ENCODE data around the gene WRAP73. TPM values are rescaled to one million over a fixed set of nuclear protein-coding genes. Genes with fewer than 3 reads are reported as not detected.

The WRAP73 gene, protein sequence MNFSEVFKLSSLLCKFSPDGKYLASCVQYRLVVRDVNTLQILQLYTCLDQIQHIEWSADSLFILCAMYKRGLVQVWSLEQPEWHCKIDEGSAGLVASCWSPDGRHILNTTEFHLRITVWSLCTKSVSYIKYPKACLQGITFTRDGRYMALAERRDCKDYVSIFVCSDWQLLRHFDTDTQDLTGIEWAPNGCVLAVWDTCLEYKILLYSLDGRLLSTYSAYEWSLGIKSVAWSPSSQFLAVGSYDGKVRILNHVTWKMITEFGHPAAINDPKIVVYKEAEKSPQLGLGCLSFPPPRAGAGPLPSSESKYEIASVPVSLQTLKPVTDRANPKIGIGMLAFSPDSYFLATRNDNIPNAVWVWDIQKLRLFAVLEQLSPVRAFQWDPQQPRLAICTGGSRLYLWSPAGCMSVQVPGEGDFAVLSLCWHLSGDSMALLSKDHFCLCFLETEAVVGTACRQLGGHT
- 10 to 100 TPM; 26.3 to 28.9 TPM for total RNA-seq

DNA sequence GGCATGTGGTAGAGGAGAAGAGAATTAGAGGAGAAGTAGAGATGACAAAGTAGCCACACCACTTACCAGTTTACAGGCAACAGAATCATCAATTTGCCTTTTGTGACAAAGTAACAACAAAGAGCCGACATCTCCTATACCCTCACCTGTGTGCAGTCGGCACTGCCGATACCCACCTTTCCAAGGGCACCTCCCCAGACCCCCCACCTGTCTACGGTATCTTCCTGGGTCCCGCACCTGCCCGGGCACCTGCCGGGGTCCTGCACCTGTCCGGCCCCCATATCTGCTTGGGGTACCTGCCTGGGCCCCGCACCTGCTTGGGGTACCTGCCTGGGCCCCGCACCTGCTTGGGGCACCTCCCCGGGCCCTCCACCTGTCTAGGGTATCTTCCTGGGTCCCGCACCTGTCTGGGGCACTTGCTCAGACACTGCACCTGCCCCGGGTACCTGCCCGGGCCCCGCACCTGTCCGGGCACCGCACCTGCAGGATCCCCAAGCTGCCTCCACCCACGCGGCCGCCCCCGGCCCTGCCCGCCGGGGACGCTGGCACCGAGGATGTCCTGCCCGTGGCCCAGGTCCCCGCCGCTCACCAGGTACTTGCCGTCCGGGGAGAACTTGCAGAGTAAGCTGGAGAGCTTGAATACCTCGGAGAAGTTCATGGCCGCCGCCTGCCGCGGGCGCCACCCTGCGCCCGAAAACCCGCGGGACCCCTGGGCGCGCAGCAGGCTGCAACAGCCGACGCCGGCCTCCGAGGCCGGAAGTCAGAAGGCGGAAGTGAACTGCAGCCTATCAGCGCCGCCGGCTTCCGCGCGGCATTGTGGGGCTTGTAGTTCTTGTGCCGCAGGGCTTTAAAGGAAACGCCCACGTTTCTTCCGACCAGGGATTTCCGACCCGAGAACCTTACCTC, at the start of gene WRAP73:
TSS of gene WRAP73 (minus strand) at position 762 of the 906 bp plus-strand sequence. CDS start at position 658, 104 bp downstream.
- ChIA-PET CTCF (interaction anchor here (3.9 kb wide), 1 partner anchor 30 kb away, joined by 11 read pairs; no protein-coding TSS in a partner anchor), POLR2A (interaction anchor here (0.5 kb wide), 1 partner anchor 1393 kb away, joined by 3 read pairs; no protein-coding TSS in a partner anchor)
- H3K27me3 Mint-ChIP-seq = peaks cover 17% of the 10 kb centered on the region
- DNase-seq (peak; percentile 96), ATAC-seq (peak; percentile 97)
- no peaks in the 10 kb centered on the region for H3K9me3 Mint-ChIP-seq (ENCODE audit: low read depth)
- H3K4me1 Mint-ChIP-seq = peaks cover 24% of the 10 kb centered on the region
- H3K4me3 Mint-ChIP-seq = peak within 1 kb of the TSS; percentile 71
- no peak within 1 kb of the TSS for H3K27ac Mint-ChIP-seq
- H3K36me3 Mint-ChIP-seq (ENCODE audit: low read depth) = peaks cover 11% of the 10 kb centered on the region
- intact Hi-C loops (cut with DNase I, micrococcal nuclease) = loop anchor here (1.0 to 5.0 kb wide), 7 partner anchors 25 to 251 kb away; partner anchors contain the start of genes C1orf174 (in 1 of the 2), CEP104 (in 1 of the 2), DFFB (in 1 of the 2) and LRRC47 (in 1 of the 2)

DNA sequence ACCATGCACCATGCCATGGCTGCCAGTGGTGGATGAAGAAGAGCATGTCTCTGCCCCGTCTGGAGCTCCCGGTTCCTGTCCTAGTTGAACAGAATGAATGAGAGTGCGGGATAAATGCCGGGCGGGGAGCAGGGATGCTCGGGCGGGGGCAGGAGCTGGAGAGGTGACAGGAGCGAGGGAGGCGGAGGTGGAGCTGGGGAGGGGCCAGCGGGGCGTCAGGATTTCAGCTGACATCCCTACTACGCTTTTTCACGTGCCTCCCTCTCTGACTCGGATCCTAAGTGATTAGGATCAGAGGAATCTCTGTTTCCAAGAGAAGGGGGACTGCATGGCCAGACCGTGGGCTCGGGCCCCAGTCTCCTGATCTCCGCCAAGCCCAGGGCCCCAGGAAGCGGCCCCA, 49.7 kb upstream of the WRAP73 start:
- intact Hi-C loops (cut with DNase I, micrococcal nuclease) = no loop called here
- ChIA-PET POLR2A (interaction anchor here (0.6 kb wide), 1 partner anchor 1733 kb away, joined by 3 read pairs; no protein-coding TSS in a partner anchor), CTCF (no interaction called here)
- Mint-ChIP-seq H3K4me3 (no peak overlapping the region), H3K4me1 (peaks cover 8% of the 10 kb centered on the region), H3K36me3 (ENCODE audit: low read depth) (no peaks in the 10 kb centered on the region), H3K27ac (no peak overlapping the region), H3K27me3 (peaks cover 2% of the 10 kb centered on the region), H3K9me3 (ENCODE audit: low read depth) (no peaks in the 10 kb centered on the region)
- no peak for DNase-seq
- no peak for ATAC-seq

DNA sequence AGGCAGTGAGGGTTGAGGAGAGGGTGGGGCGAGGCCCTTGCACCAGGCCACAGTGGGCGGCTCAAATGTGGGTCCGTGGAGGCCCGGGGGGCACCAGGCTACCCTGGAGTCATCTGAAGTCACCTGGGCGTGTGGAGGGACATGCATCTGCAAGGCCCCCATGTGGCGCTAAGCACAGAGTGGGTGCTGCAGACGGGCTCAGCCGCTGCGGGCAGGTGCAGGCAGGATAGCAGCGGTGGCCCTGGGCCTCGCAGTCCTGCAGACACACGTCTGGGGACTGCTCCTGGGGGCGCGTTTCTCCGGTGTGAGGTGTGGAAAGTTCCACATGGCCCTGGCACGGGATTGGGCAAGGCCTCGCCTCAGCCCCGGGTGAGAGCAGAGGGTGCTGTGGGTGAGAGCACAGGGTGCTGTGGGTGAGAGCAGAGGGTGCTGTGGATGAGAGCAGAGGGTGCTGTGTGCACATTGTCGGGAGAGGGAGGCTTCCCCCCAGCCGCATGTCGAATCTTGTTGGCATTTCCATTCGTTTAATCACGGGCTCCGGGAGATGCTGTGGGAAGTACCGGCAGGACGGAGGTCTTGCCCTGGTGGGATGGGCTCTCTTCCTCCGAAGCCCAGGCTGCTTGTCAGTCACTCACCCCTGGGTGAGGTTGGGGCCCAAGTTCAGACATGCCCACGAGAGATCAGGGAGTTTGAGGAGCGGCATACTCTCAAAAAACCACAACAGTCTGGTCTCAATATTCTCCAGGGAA, 48.9 kb upstream of the WRAP73 start:
- POLR2A ChIA-PET = no interaction called here
- Mint-ChIP-seq H3K9me3 (ENCODE audit: low read depth) (no peaks in the 10 kb centered on the region), H3K36me3 (ENCODE audit: low read depth) (no peaks in the 10 kb centered on the region), H3K4me3 (no peak overlapping the region), H3K4me1 (peaks cover 3% of the 10 kb centered on the region), H3K27ac (no peak overlapping the region), H3K27me3 (peaks cover 2% of the 10 kb centered on the region)
- DNase-seq = no peak
- no peak for ATAC-seq
- intact Hi-C loops (cut with DNase I, micrococcal nuclease) = no loop called here
- CTCF ChIA-PET = no interaction called here

DNA sequence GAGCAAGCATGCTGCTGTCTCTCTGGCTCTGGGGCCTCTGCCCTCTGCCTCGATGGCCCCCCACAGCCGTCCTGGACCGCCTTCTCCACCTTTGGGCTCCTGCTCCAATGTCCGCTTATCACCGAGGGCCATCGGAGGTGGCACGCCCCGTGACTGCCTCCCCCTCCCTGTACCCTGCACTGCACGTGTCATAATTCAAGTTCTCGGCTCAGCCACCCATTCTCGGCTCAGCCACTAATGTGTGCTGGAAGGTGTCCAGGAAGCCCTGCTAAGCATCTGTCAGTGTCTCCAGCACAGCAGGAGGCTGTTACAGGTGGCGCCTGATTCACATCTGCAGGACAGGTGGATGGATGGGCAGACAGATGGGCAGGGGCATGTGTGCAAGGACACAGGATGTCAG, 47.9 kb upstream of the WRAP73 start:
- intact Hi-C loops (cut with DNase I, micrococcal nuclease) = no loop called here
- CTCF ChIA-PET = no interaction called here
- H3K4me3 Mint-ChIP-seq = no peak overlapping the region
- H3K36me3 Mint-ChIP-seq (ENCODE audit: low read depth) = no peaks in the 10 kb centered on the region
- POLR2A ChIA-PET = no interaction called here
- H3K27ac Mint-ChIP-seq = no peak overlapping the region
- peaks cover 3% of the 10 kb centered on the region for H3K4me1 Mint-ChIP-seq
- H3K9me3 Mint-ChIP-seq (ENCODE audit: low read depth) = no peaks in the 10 kb centered on the region
- DNase-seq (no peak), ATAC-seq (no peak)
- peaks cover 2% of the 10 kb centered on the region for H3K27me3 Mint-ChIP-seq

DNA sequence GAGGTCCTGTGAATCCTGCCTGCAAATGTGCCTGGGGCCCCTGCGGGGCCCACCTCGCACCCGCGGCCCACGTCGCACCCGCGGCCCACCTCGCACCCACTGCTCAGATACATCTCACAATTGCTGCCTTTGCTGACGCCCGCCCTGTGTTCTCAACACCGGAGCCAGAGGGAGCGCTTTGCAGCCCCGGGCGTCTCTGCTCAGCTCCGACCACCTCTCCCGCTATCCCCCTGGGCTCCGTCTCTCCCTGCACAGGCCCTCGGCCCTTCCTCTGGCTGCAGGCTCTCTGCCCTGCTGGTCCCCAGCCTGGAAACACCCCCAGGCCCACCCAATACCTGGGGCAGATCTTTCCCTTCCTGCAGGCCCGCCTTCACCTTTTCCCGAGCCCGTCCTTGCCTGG, 47.2 kb upstream of the WRAP73 start:
- ATAC-seq = no peak
- DNase-seq = no peak
- H3K27ac Mint-ChIP-seq = no peak overlapping the region
- ChIA-PET POLR2A (no interaction called here), CTCF (no interaction called here)
- H3K9me3 Mint-ChIP-seq (ENCODE audit: low read depth) = no peaks in the 10 kb centered on the region
- intact Hi-C loops (cut with DNase I, micrococcal nuclease) = no loop called here
- no peak overlapping the region for H3K4me3 Mint-ChIP-seq
- peaks cover 2% of the 10 kb centered on the region for H3K27me3 Mint-ChIP-seq
- no peaks in the 10 kb centered on the region for H3K36me3 Mint-ChIP-seq (ENCODE audit: low read depth)
- peaks cover 3% of the 10 kb centered on the region for H3K4me1 Mint-ChIP-seq

DNA sequence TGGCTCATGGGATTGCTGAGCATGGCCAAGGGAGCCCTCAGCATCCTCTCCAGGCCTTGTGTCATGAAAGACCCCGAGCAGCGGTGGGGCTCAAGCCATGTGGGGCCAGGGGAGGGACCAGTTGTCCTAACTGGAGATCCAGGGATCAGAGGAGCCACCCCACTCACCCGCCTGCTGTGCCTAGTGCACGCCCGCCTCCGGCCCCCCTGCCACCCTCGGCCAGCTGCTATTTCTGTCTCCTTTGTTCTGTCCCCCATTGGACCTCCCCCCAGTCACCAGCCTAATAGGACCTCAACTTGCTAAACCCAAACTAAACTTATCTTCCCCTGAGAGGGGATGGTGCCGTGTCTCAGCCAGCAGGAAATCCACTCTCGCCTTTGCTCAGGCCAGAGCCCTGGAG, 46.8 kb upstream of the WRAP73 start:
- Mint-ChIP-seq H3K9me3 (ENCODE audit: low read depth) (no peaks in the 10 kb centered on the region), H3K27me3 (peaks cover 2% of the 10 kb centered on the region), H3K27ac (no peak overlapping the region), H3K4me1 (peaks cover 3% of the 10 kb centered on the region), H3K36me3 (ENCODE audit: low read depth) (no peaks in the 10 kb centered on the region), H3K4me3 (no peak overlapping the region)
- ChIA-PET CTCF (no interaction called here), POLR2A (no interaction called here)
- ATAC-seq (no peak), DNase-seq (no peak)
- intact Hi-C loops (cut with DNase I, micrococcal nuclease) = no loop called here

DNA sequence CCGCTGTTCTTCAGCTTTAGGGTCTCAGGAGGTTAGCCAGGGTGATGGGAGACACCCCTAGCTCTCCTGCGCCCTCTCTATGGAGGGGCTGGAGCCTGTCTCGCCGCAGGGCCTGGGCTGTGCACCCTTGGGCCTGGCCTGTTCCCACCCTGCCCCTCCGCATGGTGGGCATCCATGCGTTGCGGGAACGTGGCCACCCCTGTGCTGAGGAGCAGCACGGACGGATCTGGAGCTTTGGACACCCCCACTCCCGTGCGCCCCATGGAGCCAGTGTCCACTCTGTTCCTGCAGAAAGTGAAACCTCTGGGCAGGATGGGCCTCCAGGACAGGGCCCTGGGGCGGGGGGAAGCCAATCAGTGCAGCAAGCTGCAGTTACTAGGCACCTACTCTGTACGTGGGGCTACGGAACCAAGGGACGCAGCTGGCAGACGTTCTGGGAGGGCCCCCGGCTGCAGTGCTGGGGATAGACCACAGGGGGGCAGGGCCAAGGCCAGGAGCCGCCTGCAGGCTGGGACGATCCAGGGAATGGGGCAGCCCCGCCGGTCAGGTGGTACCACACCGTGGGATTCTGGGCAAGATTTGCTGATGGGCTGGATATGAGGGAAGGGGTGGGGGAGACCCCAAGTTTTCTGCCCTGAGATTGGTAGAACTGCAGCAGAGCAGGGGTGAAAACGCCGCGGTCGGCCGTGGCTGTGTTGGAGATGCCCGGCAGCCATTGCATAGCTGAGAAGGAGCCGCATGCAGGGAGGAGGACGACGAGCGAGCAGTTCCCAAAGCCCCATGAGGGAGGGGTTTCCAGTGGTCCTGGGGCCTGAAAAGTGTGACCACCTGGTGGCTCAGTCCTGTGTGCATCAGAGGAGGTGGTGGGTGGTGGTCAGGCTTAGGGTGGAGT, 45.7 kb upstream of the WRAP73 start:
- Mint-ChIP-seq H3K27ac (no peak overlapping the region), H3K4me1 (peaks cover 3% of the 10 kb centered on the region), H3K36me3 (ENCODE audit: low read depth) (no peaks in the 10 kb centered on the region), H3K9me3 (ENCODE audit: low read depth) (no peaks in the 10 kb centered on the region), H3K27me3 (peaks cover 2% of the 10 kb centered on the region), H3K4me3 (no peak overlapping the region)
- peak; percentile 65 for DNase-seq
- CTCF ChIA-PET = interaction anchor here (0.7 kb wide), 1 partner anchor 52 kb away, joined by 3 read pairs; no protein-coding TSS in a partner anchor
- POLR2A ChIA-PET = interaction anchor here (0.6 kb wide), 1 partner anchor 520 kb away, joined by 3 read pairs; no protein-coding TSS in a partner anchor
- intact Hi-C loops (cut with DNase I, micrococcal nuclease) = loop anchor here in 1 of 2 experiments (2.0 kb wide), 1 partner anchor 29 kb away; no protein-coding TSS in a partner anchor
- ATAC-seq = peak; percentile 76

DNA sequence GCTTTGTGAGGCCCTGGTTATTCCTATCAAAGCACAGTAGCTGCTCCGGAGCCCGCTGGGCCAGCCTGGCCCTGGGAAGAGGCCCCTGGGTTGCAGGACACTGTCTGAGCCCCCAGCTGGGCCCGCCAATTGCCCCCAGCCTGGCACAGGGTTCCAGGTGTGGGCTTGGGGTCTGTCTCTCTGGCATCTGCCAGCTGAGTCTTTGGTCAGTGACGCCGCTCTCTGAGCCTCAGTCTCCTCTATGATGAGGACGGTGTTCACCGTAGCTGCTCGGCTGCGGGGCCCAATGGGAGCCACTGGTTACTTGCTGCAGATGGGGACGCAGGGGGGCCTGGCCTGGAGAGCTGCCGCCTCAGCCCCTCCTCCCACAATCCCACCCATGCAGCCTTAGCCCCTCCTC, 43.4 kb upstream of the WRAP73 start:
- no peaks in the 10 kb centered on the region for H3K9me3 Mint-ChIP-seq (ENCODE audit: low read depth)
- intact Hi-C loops (cut with DNase I, micrococcal nuclease) = no loop called here

DNA sequence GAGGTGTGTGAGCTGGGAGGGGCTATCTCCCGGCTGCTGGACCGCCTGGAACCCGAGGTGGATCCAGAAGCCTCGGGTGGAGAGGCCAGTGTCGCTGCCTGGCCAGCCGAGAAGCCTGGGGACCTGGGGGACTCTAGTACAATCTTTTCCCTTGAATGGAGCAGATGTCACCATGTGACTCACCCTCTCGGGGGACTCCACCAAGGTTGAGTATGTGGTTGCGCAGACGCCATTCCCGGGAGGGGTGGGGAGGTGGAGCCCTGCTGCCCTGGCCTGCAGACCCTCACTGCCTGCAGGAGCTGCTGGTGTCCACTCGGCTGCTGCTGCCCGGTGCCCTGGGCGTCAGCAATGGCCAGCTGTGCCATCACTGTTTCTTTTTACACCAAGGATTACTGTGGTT, 42.7 kb upstream of the WRAP73 start:
- ChIA-PET CTCF (interaction anchor here (0.5 kb wide), 1 partner anchor 280 kb away, joined by 3 read pairs; no protein-coding TSS in a partner anchor), POLR2A (no interaction called here)
- H3K27ac Mint-ChIP-seq = no peak overlapping the region
- H3K9me3 Mint-ChIP-seq (ENCODE audit: low read depth) = no peaks in the 10 kb centered on the region
- DNase-seq (no peak), ATAC-seq (no peak)
- H3K4me3 Mint-ChIP-seq = no peak overlapping the region
- peaks cover 2% of the 10 kb centered on the region for H3K27me3 Mint-ChIP-seq
- H3K4me1 Mint-ChIP-seq = peaks cover 3% of the 10 kb centered on the region
- intact Hi-C loops (cut with DNase I, micrococcal nuclease) = no loop called here
- no peaks in the 10 kb centered on the region for H3K36me3 Mint-ChIP-seq (ENCODE audit: low read depth)

More for the DNA sequence above, 43.4 kb upstream of the WRAP73 start:
- Mint-ChIP-seq H3K27ac (no peak overlapping the region), H3K36me3 (ENCODE audit: low read depth) (no peaks in the 10 kb centered on the region), H3K4me1 (peaks cover 3% of the 10 kb centered on the region), H3K27me3 (peaks cover 2% of the 10 kb centered on the region), H3K4me3 (no peak overlapping the region)
- DNase-seq (no peak), ATAC-seq (no peak)
- ChIA-PET POLR2A (no interaction called here), CTCF (interaction anchor here (0.5 kb wide), 1 partner anchor 281 kb away, joined by 3 read pairs; no protein-coding TSS in a partner anchor)

DNA sequence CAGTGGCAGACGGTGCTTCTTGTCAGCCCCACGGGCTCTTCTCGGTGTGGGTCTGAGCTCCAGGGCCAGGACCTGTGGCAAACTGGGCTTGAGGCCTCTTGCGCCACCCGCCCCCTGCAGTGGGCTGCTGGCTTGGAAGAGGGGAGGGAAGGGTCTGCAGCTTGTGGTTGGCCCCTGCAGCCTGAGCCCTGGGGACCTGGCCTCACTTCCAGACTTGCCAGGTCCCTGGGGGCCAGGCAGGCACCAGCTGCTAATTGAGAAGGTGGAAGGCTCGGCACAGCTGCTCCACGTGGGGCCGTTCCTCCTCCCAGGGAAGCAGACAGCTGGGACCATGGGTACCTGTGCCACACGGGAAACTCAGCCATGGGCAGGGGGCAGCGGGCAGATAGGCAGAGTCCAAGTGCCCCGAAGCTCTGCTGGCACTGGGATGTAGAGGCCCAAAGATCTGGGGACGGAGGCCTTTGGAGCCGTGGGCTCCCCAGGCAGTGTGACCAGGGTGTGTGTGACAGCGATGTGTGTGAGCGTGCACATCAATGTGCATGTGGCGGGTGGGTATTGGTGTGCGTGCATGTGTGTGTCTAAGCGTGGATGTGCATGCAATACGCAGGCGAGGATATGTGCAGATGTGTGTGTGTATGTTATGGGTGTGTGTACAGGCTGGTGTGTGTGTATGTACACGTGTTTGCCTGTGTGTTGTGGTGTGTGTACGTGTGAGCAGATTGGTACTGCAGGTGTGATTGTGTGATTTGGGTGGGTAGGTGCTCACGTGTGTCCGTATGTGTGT, 41.7 kb upstream of the WRAP73 start:
- ChIA-PET POLR2A (no interaction called here), CTCF (no interaction called here)
- H3K4me3 Mint-ChIP-seq = no peak overlapping the region
- ATAC-seq (no peak), DNase-seq (no peak)
- intact Hi-C loops (cut with DNase I, micrococcal nuclease) = no loop called here
- H3K27ac Mint-ChIP-seq = no peak overlapping the region
- H3K36me3 Mint-ChIP-seq (ENCODE audit: low read depth) = no peaks in the 10 kb centered on the region
- H3K4me1 Mint-ChIP-seq = peaks cover 3% of the 10 kb centered on the region
- no peaks in the 10 kb centered on the region for H3K9me3 Mint-ChIP-seq (ENCODE audit: low read depth)
- H3K27me3 Mint-ChIP-seq = peaks cover 2% of the 10 kb centered on the region
